HUES48 (cell line): ENCODE data around the gene SMC3.
"Not testable (repeated sequence)": the region's sequence is repeated elsewhere in the genome, so short reads cannot be mapped to it uniquely, and the experiment has no call there.

Experiments
- H3K27ac ChIP-seq: one replicate; pipeline ENCODE4 v1.7.0; 2013; ENCODE audit warnings: low read depth, low read length, inconsistent platforms
- H3K27me3 ChIP-seq: 2 replicates; pipeline ENCODE4 v1.6.1; 2013; ENCODE audit warnings: mild to moderate bottlenecking, low read length; ENCODE audit not compliant: control insufficient read depth, insufficient read depth
- H3K36me3 ChIP-seq: 2 replicates; pipeline ENCODE4 v1.6.1; 2013; ENCODE audit warnings: low read length; ENCODE audit not compliant: control insufficient read depth, insufficient read depth
- H3K4me1 ChIP-seq: 2 replicates; pipeline ENCODE4 v1.6.1; 2013; ENCODE audit warnings: mild to moderate bottlenecking, low read length; ENCODE audit not compliant: control insufficient read depth, insufficient read depth
- H3K4me3 ChIP-seq: 2 replicates; pipeline ENCODE4 v1.5.1; 2013; ENCODE audit warnings: mild to moderate bottlenecking, low read depth, low read length
- H3K9ac ChIP-seq: 2 replicates; pipeline ENCODE4 v1.6.1; 2013; ENCODE audit warnings: mild to moderate bottlenecking, low read depth, low read length, moderate library complexity
- H3K9me3 ChIP-seq: 2 replicates; pipeline ENCODE4 v1.6.1; 2013; ENCODE audit warnings: low read length; ENCODE audit not compliant: control insufficient read depth, insufficient read depth

SMC3 gene

DNA sequence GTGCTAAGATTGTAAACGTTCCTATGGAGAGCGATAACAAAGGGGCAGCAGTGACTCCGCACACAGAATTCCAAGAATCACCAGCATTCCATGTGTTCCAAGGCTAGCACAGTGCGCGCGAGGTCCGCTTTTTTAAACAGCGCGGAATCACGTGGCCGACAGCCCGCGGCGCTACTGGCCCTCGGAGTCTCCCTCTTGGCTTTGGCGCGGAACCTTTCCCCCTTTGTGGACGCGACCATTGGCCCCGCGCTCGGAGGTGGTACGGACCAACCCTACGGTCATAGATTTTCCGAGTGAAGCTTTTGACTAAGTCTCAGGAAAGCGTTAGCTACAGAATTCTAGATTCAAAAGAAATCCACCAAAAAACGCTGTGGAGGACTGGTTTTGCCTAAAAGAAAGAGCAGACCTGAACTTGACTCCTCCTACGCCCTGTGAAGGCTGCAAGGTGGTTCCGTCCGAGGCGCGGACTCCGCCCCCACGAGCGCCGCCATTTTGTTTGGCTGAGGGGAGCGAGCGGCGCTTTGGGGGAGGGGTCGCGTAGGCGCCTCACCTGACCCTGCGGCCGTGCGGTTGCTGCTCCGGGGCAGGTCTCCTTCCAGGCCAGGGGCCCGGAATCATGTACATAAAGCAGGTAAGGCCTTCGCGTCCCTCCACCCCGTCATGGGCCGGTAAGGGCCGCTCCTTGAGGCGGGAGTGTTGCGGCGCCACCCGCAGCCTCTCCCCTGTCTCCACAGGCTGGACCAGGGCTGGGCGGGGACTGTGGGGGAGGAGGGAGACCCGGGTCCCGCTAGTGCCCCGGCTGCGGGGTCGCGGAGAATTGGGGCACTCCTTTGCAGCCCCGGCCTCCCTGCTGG, at the start of gene SMC3:
SMC3 (plus strand) TSS at position 495 of the 854 bp plus-strand sequence; CDS start at position 617, 122 bp downstream.
- H3K9me3 ChIP-seq, result no peaks in the 10 kb centered on the region
- peaks cover 32% of the 10 kb centered on the region for H3K36me3 ChIP-seq
- peak within 1 kb of the TSS; percentile 99 for H3K27ac ChIP-seq
- peaks cover 9% of the 10 kb centered on the region; the same call in 1 of the 2 replicates for H3K4me1 ChIP-seq
- H3K9ac ChIP-seq, result peak within 1 kb of the TSS; percentile 97
- peak within 1 kb of the TSS; percentile 94 for H3K4me3 ChIP-seq
- no peaks in the 10 kb centered on the region for H3K27me3 ChIP-seq

DNA sequence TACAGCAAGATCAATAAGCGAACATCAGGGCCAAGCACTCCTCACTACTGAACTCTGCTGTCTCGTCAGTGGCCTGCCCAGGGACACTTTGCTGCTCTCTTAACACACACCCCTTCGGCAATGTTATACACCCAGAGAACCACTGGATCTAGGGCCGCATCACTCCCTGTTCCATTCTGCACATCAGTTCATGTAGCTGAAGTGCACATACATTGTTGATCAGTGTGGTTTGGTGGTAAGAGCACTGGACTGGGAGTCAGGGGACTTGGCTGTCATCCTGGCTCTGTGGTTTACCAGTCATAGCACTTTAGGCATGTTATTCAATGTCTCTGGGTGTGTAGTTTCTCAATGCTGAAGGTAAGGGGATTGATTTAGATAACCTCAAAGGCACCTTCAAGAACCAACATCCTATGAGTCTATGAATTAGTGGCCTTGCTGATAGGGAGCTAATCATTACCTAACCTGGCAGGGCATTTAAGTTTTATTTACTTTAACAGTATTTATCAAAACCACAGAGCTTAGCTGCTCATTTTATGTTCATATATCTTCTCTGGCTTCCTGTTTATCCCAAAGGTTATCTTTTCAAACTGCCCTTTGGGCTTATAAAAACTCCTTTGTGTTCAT, 45.0 kb upstream of the SMC3 start:
- Histone ChIP-seq H3K9me3 (no peaks in the 10 kb centered on the region), H3K4me3 (no peak overlapping the region), H3K4me1 (0 out of 2 replicates have a peak, but pooled peaks cover 7% of the 10 kb centered on the region), H3K27ac (no peak overlapping the region), H3K27me3 (no peaks in the 10 kb centered on the region), H3K36me3 (no peaks in the 10 kb centered on the region), H3K9ac (no peak overlapping the region)

DNA sequence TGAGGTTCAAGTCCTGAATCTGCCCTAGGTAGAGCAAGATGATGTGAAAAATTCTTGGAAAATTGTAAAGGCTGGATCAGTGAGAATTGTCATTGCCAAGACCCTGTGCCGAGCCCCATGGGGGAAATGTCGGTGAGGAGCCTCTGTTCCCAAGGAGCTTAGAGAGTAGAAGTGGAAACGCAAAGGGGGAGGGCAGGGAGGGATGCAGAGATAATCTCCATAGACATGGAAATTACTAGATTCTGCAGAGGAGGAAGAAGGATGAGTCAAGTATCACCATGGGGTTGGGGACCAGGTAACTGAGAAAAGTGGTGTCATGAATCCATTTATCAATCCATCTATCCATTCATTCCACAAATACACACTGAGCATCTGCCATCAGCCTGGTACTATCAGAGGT, 43.8 kb upstream of the SMC3 start:
- peaks cover 13% of the 10 kb centered on the region; the same call in 1 of the 2 replicates for H3K4me1 ChIP-seq
- no peaks in the 10 kb centered on the region for H3K9me3 ChIP-seq
- H3K36me3 ChIP-seq, result no peaks in the 10 kb centered on the region
- H3K27ac ChIP-seq, result no peak overlapping the region
- no peaks in the 10 kb centered on the region for H3K27me3 ChIP-seq
- no peak overlapping the region for H3K9ac ChIP-seq
- H3K4me3 ChIP-seq, result no peak overlapping the region

DNA sequence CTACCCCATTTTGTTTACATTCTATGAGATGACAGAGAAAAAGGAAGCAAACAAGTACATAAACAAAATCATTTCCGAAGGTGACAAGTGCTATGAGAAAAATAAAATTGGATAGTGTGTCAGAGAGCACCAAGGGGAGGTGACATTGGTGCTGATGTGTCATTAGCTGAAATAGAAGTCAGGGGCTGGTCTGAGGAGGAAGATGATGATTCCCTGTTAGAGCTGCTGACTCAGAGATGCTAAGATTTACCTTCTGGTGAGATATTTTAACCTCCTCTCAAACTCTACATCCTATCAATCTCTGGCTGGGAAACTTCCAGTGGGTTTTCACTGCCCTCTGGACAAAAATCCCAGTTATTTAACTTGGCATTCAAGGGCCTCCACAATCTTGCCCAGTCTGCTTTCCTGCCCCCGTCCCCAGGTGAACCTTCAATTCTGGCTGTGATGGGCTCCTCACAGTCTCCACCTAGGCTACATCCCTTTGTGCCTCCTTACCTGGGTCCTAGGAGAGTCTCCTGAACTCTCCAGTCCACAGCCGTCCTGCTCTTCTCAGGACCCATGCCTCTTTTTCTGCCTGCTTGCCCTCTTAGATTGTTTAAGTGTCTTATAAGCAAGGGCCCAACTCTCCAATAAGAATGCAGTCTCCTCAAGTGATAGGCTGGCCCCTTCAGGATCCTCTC, 43.2 kb upstream of the SMC3 start:
- Histone ChIP-seq H3K36me3 (no peaks in the 10 kb centered on the region), H3K27ac (no peak overlapping the region), H3K9me3 (no peaks in the 10 kb centered on the region), H3K4me3 (no peak overlapping the region), H3K4me1 (peaks cover 17% of the 10 kb centered on the region), H3K9ac (no peak overlapping the region), H3K27me3 (no peaks in the 10 kb centered on the region)

DNA sequence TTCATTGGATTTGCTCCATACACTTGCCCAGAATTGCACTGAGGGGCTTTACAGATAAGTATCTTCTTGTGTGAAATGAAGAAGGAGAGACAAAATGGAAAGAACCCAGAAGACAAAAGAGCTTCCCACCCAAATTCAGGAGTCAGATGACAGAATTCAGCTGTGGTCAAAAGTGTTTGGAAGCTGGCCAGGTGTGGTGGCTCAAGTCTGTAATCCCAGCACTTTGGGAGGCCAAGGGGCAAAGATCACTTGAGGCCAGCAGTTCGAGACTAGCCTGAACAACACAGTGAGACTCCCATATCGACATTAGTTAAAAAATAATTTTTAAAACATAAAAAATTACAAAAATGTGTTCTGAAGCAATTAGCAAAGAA, 42.6 kb upstream of the SMC3 start:
- Histone ChIP-seq H3K27ac (no peak overlapping the region), H3K4me1 (peaks cover 21% of the 10 kb centered on the region), H3K4me3 (no peak overlapping the region), H3K9me3 (no peaks in the 10 kb centered on the region), H3K9ac (no peak overlapping the region), H3K36me3 (no peaks in the 10 kb centered on the region), H3K27me3 (no peaks in the 10 kb centered on the region)

DNA sequence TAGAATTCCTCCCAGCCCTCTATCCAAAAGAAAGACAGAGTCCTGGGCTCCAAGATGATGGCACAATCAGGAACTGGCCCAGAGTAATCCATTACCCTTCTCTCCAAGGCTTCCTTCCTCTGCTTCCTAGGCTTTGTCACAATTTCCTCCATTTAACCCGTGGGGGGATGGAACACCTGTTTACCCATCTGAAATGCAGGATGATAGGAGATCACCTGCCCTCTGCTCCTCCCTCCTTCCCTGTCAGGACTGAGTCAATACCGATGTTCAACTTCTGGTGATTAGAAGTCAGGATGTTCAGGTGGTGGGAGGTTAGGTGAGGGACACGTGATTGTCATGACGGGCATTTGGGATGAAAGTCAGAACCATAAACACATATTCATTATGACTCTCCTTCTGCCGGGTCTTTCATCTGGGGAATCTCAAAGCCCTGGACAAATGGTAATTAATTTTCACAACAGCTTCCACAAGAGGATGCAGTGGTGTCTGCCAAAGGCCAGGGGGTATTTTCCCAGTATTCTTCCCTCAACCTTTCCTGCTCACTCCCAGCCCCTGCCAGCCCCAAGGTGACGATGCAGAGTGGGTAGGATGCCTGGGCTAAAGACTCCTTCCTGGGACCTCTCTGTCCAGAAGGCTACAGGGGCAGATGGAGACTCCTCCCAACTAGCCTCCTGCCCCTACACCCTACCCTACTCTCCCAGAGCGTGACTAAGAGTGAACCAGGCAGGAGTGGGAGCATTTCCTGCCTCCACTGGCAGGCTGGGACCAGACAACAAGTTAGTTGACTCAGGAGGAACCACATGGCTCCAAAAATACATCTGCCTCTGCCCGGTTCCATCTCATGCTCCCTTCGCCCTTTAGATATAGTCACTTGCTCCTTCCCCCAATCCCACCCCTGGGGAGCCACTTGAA, 41.9 kb upstream of the SMC3 start:
- H3K9me3 ChIP-seq, result no peaks in the 10 kb centered on the region
- H3K27ac ChIP-seq, result no peak overlapping the region
- peaks cover 23% of the 10 kb centered on the region for H3K4me1 ChIP-seq
- no peaks in the 10 kb centered on the region for H3K27me3 ChIP-seq
- no peaks in the 10 kb centered on the region for H3K36me3 ChIP-seq
- no peak overlapping the region for H3K9ac ChIP-seq
- H3K4me3 ChIP-seq, result no peak overlapping the region

DNA sequence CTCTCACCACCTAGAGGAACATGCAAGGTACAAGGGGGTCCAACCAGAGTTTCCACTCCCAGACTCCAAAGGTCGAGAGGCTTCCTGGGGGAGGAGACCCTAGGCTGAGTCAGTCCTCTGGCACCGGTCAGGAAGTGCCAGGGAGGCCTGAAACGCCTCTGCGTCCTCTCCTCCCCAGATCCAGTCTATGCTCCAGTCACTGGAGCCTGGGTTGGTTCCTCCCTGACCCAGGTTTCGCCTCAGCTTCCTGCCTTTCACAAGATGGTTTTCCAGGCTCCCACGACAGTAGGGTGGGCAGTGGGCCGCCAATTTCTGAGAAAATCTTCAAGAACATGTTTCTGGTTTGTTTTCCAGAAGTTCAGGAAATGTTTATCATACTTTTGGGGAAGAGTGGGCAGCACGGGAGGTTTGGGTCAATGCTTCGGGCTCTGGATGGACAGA, 39.7 kb upstream of the SMC3 start:
- Histone ChIP-seq H3K36me3 (no peaks in the 10 kb centered on the region), H3K4me3 (no peak overlapping the region), H3K9ac (no peak overlapping the region), H3K27ac (no peak overlapping the region), H3K4me1 (peaks cover 25% of the 10 kb centered on the region), H3K27me3 (no peaks in the 10 kb centered on the region), H3K9me3 (no peaks in the 10 kb centered on the region)

DNA sequence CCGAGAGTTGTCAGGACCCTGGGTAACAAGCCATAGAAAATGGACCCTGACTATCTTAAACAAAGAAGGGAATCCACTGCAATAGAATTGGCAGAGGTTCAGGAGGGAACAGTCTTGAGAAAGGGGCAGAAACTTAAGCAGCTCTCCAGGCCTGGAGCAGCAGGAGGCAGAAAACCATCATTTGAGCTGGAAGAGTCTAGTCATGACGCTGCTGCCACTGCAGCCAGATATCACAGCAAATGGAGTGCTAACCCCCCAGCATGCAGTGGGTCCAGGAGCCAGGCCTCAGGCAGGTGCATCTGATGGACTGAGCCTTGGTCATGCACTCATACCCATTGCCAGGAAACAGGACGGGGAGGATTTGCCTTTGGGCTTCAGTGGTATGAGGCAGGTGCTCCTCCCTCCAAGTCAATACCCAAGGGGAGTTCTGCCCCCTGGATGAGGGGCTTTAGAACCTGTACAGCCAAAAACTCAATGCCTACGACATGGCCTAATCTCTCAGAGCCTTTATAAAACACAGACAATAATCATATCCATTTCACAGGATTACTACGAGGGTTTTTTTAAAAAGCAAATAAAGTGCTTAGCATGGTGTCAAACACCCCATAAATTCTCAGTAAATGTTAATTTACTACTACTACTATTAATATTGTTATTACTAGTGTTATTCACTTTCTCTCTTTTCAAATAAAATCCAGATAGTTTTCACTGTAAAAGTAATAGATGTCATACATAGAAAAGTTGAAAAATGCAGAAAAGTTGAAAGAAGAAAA, 39.1 kb upstream of the SMC3 start:
- Histone ChIP-seq H3K27me3 (no peaks in the 10 kb centered on the region), H3K9me3 (no peaks in the 10 kb centered on the region), H3K36me3 (no peaks in the 10 kb centered on the region), H3K27ac (peak overlapping the region; percentile 95), H3K9ac (no peak overlapping the region), H3K4me1 (peaks cover 25% of the 10 kb centered on the region), H3K4me3 (no peak overlapping the region)

DNA sequence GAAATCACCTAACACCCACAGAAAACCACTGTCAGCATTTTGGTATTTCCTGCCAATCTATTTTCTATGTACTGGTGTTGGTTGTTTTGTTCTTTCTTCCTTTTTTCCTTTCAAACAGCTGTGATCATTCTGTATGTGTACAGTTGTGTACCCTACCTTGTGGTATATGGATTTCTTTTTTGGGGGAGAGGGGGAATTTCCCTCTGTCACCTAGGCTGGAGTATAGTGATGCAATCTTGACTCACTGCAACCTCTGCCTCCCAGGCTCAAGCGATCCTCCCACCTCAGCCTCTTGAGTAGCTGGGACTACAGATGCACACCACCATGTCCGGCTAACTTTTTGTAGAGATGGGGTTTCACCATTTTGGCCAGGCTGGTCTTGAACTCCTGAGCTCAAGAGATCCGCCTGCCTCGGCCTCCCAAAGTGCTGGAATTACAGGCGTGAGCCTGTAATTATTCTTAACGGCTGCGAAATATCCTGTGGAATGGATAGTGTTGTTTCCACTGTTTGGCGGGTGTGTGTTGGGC, 38.4 kb upstream of the SMC3 start:
- Histone ChIP-seq H3K27ac (peak overlapping the region; percentile 95), H3K4me1 (peaks cover 19% of the 10 kb centered on the region)
- not testable (repeated sequence) for H3K27me3 ChIP-seq, H3K36me3 ChIP-seq, H3K4me3 ChIP-seq, H3K9me3 ChIP-seq, H3K9ac ChIP-seq

DNA sequence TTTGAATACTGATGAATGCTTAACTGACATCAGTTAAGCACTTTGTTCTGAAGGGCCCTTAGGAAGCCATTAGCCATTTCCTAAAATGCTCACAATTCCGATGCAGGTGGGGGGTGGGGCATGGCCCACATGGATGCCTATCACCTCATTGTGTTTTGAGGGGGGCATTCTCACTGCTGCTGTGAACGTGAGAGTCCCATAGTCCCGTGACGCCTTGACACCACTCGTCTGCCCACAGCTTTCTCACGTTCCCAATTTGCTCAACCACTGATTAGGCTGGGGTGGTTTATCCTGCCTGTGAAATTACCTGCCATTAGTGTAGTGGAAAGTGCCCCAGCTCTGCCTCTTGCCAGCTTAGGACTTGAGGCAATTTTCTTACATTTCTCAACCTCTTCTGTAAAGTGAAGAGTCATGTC, 37.9 kb upstream of the SMC3 start:
- H3K4me3 ChIP-seq, result peak overlapping the region; percentile 46
- peaks cover 18% of the 10 kb centered on the region for H3K4me1 ChIP-seq
- no peaks in the 10 kb centered on the region for H3K27me3 ChIP-seq
- peak overlapping the region; percentile 60 for H3K9ac ChIP-seq
- H3K36me3 ChIP-seq, result no peaks in the 10 kb centered on the region
- H3K27ac ChIP-seq, result peak overlapping the region; percentile 95
- no peaks in the 10 kb centered on the region for H3K9me3 ChIP-seq
